GM10266 (cell line): ENCODE data around the gene PHF21A.
"Not testable (repeated sequence)": the region's sequence is repeated elsewhere in the genome, so short reads cannot be mapped to it uniquely, and the experiment has no call there.

ENCODE experiments used
- DNase-seq: peaks from one replicate; pipeline ENCODE4 v3.0.0; 2012; ENCODE audit errors: extremely low spot score
- TF ChIP-seq, protein P1 (sequence below): IDR thresholded peaks from 2 replicates; pipeline ENCODE4 v1.5.1; 2012; ENCODE audit warnings: mild to moderate bottlenecking, low read depth; ENCODE audit not compliant: control insufficient read depth, insufficient read depth; ENCODE audit errors: missing control alignments

The PHF21A gene

DNA sequence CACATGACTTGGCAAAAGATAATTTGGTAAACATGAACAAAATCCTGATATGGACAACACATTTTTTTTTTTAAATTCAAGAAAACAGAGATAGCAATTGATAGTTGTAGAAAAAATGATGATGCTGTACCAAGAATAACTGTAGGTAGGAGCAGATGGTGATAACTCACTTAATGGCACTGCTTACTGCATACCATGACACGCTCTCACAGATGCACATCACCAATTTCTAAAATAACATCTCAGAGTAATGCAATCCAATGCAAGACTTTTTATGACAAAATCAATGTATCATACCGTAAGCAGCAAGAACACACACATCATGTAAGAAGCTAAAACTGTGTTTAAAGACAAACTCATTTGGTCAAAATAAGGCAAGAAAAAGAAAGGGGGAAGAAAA, 102.6 kb downstream of the PHF21A start:
- DNase-seq: no peak
- TF ChIP-seq, protein P1, sequence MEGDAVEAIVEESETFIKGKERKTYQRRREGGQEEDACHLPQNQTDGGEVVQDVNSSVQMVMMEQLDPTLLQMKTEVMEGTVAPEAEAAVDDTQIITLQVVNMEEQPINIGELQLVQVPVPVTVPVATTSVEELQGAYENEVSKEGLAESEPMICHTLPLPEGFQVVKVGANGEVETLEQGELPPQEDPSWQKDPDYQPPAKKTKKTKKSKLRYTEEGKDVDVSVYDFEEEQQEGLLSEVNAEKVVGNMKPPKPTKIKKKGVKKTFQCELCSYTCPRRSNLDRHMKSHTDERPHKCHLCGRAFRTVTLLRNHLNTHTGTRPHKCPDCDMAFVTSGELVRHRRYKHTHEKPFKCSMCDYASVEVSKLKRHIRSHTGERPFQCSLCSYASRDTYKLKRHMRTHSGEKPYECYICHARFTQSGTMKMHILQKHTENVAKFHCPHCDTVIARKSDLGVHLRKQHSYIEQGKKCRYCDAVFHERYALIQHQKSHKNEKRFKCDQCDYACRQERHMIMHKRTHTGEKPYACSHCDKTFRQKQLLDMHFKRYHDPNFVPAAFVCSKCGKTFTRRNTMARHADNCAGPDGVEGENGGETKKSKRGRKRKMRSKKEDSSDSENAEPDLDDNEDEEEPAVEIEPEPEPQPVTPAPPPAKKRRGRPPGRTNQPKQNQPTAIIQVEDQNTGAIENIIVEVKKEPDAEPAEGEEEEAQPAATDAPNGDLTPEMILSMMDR: no peak

DNA sequence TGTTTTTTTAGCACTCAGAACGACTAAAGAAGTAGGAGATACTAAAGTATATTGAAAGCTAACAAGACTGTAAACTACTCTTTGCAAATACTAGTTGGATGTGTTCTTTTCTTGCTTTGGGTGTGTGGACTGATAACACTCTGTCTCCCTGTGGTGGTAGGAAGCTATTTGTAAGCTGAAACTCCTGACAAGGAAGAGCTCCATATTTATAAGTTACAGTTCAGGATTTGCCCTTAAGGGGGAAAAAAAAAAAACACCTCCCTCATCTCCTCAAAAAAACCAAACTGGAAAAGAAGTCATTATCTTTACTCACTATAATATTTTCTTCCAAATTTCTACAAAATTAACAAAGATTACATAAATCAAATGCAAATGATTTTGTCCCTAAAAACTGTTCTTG, 103.9 kb downstream of the PHF21A start:
- DNase-seq: no peak
- TF ChIP-seq, protein P1: no peak

DNA sequence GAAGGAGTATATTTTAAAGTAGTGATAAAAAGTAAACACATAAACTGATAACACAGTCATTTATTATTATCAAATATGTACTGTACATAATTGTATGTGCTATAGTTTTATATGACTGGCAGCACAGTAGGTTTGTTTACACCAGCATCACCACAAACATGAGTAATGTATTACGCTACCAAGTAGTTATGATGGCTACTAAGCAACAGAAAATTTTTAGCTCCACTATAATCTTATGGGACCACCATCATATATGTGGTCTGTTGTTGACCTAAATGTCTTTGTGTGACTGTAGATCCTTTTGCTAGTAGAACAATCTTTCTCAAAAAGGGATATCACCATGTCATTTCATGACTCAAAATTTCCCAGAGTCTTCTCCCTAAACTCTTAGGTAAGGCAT, 105.3 kb downstream of the PHF21A start:
- no peak for DNase-seq
- TF ChIP-seq, protein P1: no peak

DNA sequence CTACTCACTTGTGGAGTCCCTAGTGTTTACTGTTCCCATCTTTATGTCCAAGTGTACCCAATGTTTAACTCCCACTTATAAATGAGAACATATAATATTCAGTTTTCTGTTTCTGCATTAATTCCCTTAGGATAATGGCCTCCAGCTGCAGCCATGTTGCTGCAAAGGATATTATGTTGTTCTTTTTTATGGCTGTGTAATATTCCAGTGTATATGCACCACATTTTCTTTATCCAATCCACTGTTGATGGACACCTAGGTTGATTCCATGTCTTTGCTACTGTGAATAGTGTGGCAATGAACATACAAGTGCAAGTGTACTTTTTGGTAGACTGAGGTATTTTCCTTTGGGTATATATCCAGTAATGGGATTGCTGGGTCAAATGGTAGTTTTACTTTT, 107.1 kb downstream of the PHF21A start:
- DNase-seq: not testable (repeated sequence)

DNA sequence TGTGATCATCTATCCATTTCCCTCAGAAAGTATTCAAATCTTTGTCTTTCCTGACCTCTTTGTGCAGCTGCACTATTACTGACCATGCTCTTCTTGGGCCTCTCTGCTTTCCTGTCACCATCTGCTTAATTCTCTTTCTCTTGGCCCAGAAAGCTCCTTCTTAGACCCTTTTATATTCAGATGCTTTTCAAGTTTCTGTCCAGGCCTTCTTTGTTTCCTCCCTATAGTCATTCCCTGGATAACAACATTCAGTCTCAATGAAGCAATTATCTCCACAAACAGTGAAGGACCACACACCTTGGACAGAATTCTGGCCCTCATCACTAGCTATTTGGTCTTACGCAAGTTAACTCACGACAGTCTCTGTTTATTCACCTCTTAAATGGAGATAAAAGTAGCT, 109.1 kb downstream of the PHF21A start:
- TF ChIP-seq, protein P1: no peak
- DNase-seq: no peak

DNA sequence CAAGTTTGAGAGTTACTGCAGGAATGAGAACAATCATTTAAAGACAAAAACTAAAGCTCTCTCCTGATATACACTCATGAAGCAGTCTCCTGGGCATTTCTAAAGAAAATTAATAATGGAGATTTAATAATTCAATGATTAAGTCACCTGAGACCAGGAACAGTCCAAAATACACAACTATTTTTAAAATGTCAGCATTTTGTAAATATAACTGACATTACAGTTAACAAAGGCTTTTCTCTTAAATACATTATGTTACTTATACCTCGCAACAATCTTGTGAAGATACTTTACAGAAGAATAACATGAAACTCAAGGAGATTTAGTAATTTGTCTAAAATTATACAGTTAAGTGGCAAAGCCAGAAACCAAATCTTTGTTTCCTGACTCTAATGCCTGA, 111.2 kb downstream of the PHF21A start:
- TF ChIP-seq, protein P1: no peak
- DNase-seq: no peak

DNA sequence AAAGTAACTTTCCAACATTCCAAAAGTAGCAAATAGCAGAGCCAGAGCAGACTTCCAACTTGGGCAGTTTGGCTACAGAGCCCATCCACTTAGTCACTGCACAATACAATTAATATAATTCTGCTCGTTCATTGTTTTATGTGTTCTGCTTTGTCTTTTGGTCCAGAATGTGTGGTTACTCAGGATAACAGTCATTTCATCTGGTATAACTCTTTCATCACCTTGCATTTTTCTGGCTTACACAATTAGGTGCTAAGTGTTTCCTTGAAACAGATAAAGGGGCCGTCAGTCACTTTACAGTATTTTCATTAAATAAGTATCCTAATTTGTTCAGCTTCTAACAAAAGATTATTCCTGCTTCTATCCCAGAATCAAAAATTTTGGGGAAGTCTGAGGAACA, 111.6 kb downstream of the PHF21A start:
- TF ChIP-seq, protein P1: no peak
- DNase-seq: no peak

DNA sequence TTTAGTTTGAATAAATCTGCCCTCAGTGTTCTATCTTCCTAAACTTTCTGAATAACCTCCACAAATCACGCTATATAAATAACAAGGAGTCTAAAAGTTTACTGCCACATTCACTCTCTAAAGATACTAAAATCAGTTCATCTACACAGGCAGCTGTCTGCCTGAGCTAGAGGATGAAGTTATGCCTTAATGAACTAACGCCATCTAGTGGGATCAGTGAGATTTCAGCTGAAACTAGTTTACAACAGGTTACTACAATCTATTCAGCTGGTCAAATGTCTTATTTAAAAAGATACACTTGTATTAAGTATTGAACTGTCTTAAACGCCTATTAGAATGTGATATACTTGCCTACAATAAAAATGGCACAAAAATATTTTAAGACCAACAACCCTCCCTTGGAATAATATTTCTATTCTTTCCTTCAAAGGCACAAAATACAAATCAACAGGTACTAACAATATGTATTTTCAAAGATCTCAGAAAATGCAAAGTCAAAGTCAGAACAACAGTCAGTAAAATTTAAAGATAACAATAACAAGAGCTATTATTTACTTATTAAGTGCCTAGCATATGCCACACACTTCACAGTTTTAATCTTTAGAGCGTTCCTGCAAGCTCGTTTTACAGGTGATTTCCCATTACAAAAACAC, 114.7 kb downstream of the PHF21A start:
- TF ChIP-seq, protein P1: peak; percentile 79
- DNase-seq: peak; percentile 60
